KOPT-K1 (cell line): ENCODE results near the gene SMG6.

ENCODE experiments used
- H3K27ac ChIP-seq: fragments of 200-600 bp; sonication (generic); 2 replicates; pipeline ENCODE4 v1.5.1; 2016; ENCODE audit warnings: antibody characterized with exemption, mild to moderate bottlenecking, low read depth, low read length; ENCODE audit not compliant: poor library complexity, severe bottlenecking
- H3K36me3 ChIP-seq: fragments of 200-600 bp; sonication (generic); 2 replicates; pipeline ENCODE4 v1.5.1; 2017; ENCODE audit warnings: antibody characterized with exemption, mild to moderate bottlenecking, low read length, moderate library complexity; ENCODE audit not compliant: insufficient read depth
- H3K9me3 ChIP-seq: fragments of 200-600 bp; sonication (generic); 2 replicates; pipeline ENCODE4 v1.5.1; 2017; ENCODE audit warnings: antibody characterized with exemption, low read length, mild to moderate bottlenecking; ENCODE audit not compliant: insufficient read depth, poor library complexity, severe bottlenecking

Gene SMG6

GRCh38 chr17:2237521-2237921 is 66.1 kb downstream of the SMG6 start:
- Histone ChIP-seq H3K36me3 (peaks cover 86% of the 10 kb centered on the region), H3K9me3 (no peaks in the 10 kb centered on the region), H3K27ac (no peak overlapping the region)

DNA sequence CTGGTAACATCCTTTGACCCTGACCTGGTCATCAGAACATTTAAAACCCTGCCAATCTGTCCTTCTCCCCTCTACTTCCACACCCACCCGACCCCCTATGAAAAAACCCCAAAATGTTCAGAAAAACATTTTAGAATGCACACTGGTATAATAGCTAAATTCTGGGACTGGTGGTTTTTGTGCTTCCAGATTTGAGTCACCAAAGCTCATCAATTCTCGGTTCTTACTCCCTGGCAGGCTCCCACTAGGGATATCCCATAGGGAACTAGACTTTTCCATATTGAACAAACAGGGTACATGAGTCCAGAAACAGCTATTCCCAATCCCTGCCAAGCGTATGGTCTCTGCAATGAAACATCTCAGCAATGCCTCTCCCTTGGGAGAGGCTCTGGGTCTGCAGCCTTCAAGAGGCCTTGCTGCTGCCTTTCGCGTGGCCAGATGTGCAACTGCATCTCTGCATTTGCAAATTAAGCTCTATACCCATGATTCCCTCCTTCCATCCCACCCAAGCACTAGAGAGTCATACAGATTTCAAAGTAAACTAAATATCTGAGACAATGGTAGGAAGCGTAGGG is 67.7 kb downstream of the SMG6 start:
- no peak overlapping the region for H3K27ac ChIP-seq
- no peaks in the 10 kb centered on the region for H3K9me3 ChIP-seq
- peaks cover 89% of the 10 kb centered on the region for H3K36me3 ChIP-seq

- H3K9me3 ChIP-seq: no peaks in the 10 kb centered on the region
- no peak overlapping the region for H3K27ac ChIP-seq
- H3K36me3 ChIP-seq: peaks cover 86% of the 10 kb centered on the region
Measured at GRCh38 chr17:2235265-2235664, 68.3 kb downstream of the SMG6 start.

DNA sequence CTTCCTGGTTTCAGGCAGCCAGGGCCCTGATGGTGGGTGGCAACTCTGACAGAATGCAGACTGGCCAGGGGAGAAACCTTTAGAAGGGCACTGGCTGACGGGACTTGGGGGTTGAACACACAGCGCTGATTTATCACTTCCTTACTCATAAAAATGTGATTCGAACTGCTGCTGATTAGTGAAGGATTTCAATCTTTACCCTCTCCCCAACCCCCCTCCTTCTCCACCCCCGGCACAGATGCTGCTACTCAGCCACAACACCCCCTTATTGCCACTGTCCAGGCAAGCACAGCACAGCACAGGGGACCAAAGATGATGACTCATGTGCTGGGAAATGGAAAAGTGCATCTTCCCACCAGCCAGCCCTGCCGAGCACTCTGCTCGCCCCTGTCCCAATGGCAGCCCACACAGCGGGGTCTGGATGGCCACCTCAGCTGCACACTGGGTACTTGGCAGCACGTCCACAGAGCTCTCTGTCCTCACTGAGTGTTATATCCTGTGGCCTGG is 70.1 kb downstream of the SMG6 start:
- H3K27ac ChIP-seq: no peak overlapping the region
- H3K36me3 ChIP-seq: peaks cover 88% of the 10 kb centered on the region
- H3K9me3 ChIP-seq: no peaks in the 10 kb centered on the region

GRCh38 chr17:2232244-2232638 is 71.3 kb downstream of the SMG6 start:
- Histone ChIP-seq H3K36me3 (peaks cover 88% of the 10 kb centered on the region), H3K27ac (no peak overlapping the region), H3K9me3 (no peaks in the 10 kb centered on the region)

- no peaks in the 10 kb centered on the region for H3K9me3 ChIP-seq
- H3K36me3 ChIP-seq: peaks cover 86% of the 10 kb centered on the region
Measured at GRCh38 chr17:2230877-2231276, 72.7 kb downstream of the SMG6 start.

DNA sequence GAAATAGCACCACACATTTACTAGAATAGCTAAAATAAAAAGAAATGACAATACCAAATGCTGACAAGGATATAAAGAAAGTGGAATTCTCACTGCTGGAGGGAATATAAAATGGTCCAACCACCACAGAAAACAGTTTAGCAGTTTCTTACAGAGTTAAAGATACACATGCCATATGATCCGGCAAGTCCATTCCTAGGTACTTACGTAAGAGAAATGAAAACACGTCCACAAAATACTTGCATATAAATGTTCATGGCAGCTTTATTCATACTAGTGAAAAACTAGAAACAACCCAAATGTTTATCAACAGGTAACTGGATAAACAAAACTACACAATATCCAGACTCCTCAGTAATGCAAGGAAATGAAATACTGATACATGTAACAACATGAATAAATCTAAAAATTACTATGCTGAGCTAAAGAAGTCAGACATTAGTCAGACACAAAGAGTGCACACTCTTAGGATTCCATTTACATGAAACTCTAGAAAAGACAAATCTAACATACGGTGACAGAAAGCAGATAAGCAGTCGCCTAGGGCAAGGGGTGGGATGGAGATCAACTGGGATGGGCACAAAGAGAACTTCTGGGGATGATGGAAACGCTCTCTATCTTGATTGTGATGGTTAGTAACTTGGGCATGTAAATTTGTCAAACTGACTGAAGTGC is 76.4 kb downstream of the SMG6 start:
- peaks cover 53% of the 10 kb centered on the region for H3K36me3 ChIP-seq
- no peak overlapping the region for H3K27ac ChIP-seq
- no peaks in the 10 kb centered on the region for H3K9me3 ChIP-seq

More at GRCh38 chr17:2230877-2231276, 72.7 kb downstream of the SMG6 start:
- H3K27ac ChIP-seq: no peak overlapping the region

GRCh38 chr17:2223617-2223927 is 80.0 kb downstream of the SMG6 start:
- H3K9me3 ChIP-seq: no peaks in the 10 kb centered on the region
- peaks cover 44% of the 10 kb centered on the region for H3K36me3 ChIP-seq
- H3K27ac ChIP-seq: no peak overlapping the region

GRCh38 chr17:2222901-2223616 is 80.5 kb downstream of the SMG6 start:
- peaks cover 39% of the 10 kb centered on the region for H3K36me3 ChIP-seq
- no peak overlapping the region for H3K27ac ChIP-seq
- H3K9me3 ChIP-seq: no peaks in the 10 kb centered on the region

DNA sequence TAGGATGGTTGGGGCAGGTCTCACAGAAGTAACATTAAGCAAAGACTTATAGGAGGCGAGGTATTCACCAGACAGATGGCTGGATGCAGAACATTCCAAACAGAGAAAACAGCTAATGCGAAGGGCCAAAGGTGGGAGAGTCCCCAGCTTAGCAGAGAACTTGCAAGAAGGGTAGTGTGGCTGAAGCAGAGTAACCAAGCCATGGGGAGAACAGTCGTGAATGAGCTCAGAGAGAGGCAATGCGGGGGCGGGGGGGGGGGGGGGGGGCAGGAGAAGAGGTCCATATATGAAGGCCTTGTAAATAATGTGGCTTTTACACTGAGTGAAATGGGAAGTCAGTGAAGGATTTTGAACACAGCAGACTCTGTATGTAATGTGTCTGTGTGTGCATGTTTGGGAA is 81.3 kb downstream of the SMG6 start:
- Histone ChIP-seq H3K9me3 (no peaks in the 10 kb centered on the region), H3K36me3 (peaks cover 32% of the 10 kb centered on the region), H3K27ac (no peak overlapping the region)

GRCh38 chr17:2218426-2218825 is 85.2 kb downstream of the SMG6 start:
- Histone ChIP-seq H3K36me3 (peaks cover 22% of the 10 kb centered on the region), H3K9me3 (no peaks in the 10 kb centered on the region), H3K27ac (no peak overlapping the region)

DNA sequence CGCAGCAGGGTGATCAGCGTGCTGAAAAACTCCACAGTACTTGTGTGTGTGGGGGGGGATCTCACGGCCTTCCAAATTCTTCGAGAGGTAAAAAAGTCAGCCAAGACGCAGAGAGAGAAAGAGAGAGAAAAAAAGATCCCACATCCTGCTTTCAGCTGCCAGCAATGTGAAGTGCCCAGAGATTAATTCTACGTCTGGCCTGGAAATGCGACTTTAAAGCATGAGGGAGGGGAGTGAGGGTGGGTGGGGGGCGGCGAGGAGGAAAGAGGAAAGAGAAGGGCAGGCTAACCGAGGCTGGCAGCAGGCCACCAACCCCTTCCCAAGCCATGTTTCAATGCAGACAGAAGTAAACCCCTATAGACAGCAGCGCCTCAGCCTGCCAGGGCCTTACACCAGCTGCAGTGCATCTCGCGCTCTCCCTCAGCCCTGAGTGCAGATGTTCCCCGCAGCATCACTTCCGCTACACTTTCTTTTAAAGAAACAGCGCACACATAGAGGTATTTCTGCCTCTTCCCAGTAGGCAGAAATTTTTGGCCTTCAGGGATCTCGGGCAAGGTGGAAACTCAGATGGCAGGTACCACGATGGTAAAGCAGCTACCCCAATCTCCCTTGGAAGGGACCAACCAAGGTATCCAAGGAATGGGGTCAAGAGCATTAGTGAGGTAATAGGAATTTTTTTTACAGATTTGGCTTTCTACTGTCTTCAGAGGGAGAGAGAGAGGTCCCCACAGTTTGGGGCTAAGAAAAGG is 87.8 kb downstream of the SMG6 start:
- Histone ChIP-seq H3K27ac (peak overlapping the region; percentile 84), H3K36me3 (peaks cover 25% of the 10 kb centered on the region), H3K9me3 (no peaks in the 10 kb centered on the region)

- peaks cover 22% of the 10 kb centered on the region for H3K36me3 ChIP-seq
- H3K27ac ChIP-seq: peak overlapping the region; percentile 84
- no peaks in the 10 kb centered on the region for H3K9me3 ChIP-seq
Measured at GRCh38 chr17:2214929-2215615, 88.5 kb downstream of the SMG6 start.

DNA sequence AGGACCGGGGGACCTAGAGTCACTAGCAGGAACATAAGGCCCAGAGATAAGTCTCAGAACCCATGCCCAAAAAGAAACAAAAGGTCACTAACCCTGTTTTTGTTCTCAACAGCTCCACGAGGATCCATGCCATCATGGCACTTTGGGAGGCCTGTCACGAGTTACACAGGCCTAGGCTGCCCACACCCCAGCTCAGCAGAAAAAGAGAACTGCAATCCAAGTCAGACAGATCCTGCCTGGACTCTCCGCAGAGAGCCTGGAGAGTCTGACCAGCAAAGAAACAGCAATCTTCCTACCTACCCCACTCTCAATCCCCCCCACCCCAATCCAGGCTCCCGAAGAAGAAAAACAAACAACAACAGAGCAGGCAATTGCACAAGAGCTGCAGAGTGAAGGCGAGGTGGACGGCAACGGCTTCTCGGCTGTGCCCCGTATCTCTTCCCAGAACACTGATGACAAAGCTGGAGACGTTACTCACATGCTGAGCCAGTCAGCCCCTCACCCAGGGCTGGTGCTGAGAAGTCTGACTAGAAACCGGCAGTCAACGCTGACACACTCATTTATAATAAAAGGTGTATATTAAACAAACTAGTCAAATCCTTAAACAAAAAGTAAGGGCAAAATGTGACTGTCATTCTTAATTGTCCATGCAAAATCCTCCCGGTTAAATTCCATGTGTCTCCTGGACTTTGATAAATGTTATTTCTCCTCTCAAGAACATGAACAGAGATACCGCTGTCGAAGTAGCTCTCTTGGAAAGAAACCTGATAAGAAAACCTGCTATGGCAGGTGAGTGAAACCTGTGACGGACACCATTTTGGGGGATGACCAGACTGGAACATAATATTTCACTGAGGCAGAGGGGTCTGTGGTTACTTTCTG is 89.3 kb downstream of the SMG6 start:
- Histone ChIP-seq H3K9me3 (no peaks in the 10 kb centered on the region), H3K36me3 (peaks cover 29% of the 10 kb centered on the region), H3K27ac (peak overlapping the region; percentile 84)
